HL-60 (cell line): Measurements from ENCODE around the gene ARL3.

Experiments
- DNase-seq, 2 experiments: peaks; one replicate each; pipeline ENCODE4 v3.0.0-alpha.2; 2010 to 2020; ENCODE audit warnings: low read depth in 1 of 2, low spot score in 1 of 2
- H3K27ac ChIP-seq: fragments of 250-450 bp; sonication (Bioruptor Pico); replicated peaks from 2 replicates; pipeline ENCODE4 v1.5.1; 2020; ENCODE audit warnings: mild to moderate bottlenecking, moderate library complexity
- H3K27me3 ChIP-seq: fragments of 250-450 bp; sonication (Bioruptor Pico); 2 replicates; pipeline ENCODE4 v1.5.1; 2021; ENCODE audit warnings: mild to moderate bottlenecking, moderate library complexity; ENCODE audit not compliant: insufficient read depth, poor library complexity, severe bottlenecking
- H3K4me3 ChIP-seq: replicated peaks from 2 replicates; pipeline ENCODE4 v1.5.1; 2011; ENCODE audit warnings: mild to moderate bottlenecking, control low read depth, low read length; ENCODE audit not compliant: insufficient read depth
- GABPA ChIP-seq: IDR thresholded peaks from 2 replicates; pipeline ENCODE4 v1.6.1; 2012; ENCODE audit warnings: low read depth
- POLR2AphosphoS5 ChIP-seq: IDR thresholded peaks from 2 replicates; pipeline ENCODE4 v1.6.1; 2012; ENCODE audit warnings: low read depth
- REST ChIP-seq: IDR thresholded peaks from 2 replicates; pipeline ENCODE4 v1.6.1; 2012; ENCODE audit warnings: low read depth; ENCODE audit not compliant: insufficient replicate concordance
- SPI1 ChIP-seq: IDR thresholded peaks from 2 replicates; pipeline ENCODE4 v1.6.1; 2012; ENCODE audit warnings: low read depth, mild to moderate bottlenecking, borderline replicate concordance
- TF ChIP-seq, protein P1 (sequence below): IDR thresholded peaks from one replicate; pipeline ENCODE4 v1.5.1; 2011; ENCODE audit warnings: low read length, control low read depth, inconsistent platforms; ENCODE audit not compliant: insufficient read depth

The ARL3 gene

DNA sequence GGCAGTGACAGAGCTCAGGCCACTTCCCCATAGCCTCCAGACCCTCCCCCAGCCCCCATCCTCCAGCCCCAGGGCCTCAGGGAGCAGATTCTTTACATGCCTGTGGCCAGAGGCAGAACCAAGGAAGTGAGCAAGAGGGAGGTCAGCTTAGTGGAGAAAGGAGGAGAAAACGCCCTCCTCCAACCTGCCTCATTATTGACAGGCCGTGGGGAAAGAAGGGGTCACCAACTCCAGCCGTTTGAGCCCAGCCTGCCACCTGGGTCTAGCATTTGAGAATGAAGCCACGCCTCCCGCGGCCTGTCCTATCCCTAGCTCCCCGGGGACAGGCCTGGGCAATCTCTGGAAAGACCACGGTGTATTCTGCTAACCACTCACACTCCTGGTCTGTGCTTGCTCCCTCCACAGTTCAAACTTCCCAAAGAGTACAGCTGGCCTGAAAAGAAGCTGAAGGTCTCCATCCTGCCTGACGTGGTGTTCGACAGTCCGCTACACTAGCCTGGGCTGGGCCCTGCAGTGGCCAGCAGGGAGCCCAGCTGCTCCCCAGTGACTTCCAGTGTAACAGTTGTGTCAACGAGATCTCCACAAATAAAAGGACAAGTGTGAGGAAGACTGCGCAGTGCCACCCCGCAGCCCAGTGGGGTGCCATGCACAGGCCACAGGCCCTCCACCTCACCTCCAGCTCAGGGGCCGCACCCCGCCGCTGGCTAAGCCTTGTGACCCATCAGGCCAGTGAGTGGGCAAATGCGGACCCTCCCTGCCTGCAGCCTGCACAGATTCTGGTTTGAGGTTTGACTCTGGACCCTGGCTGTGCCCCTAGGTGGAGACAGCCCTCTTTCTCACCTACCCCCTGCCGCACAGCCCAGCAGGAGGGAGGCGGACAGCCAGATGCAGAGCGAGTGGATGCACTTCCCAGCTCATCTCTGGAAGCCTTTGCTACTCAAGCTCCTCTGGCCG is 84.3 kb downstream of the ARL3 start:
- Histone ChIP-seq H3K4me3 (no peak overlapping the region), H3K27me3 (no peaks in the 10 kb centered on the region), H3K27ac (peak overlapping the region; percentile 44)
- TF ChIP-seq GABPA (no peak), REST (no peak), POLR2AphosphoS5 (no peak), SPI1 (peak; percentile 38; the same call in 1 of the 2 replicates)
- TF ChIP-seq, protein P1, sequence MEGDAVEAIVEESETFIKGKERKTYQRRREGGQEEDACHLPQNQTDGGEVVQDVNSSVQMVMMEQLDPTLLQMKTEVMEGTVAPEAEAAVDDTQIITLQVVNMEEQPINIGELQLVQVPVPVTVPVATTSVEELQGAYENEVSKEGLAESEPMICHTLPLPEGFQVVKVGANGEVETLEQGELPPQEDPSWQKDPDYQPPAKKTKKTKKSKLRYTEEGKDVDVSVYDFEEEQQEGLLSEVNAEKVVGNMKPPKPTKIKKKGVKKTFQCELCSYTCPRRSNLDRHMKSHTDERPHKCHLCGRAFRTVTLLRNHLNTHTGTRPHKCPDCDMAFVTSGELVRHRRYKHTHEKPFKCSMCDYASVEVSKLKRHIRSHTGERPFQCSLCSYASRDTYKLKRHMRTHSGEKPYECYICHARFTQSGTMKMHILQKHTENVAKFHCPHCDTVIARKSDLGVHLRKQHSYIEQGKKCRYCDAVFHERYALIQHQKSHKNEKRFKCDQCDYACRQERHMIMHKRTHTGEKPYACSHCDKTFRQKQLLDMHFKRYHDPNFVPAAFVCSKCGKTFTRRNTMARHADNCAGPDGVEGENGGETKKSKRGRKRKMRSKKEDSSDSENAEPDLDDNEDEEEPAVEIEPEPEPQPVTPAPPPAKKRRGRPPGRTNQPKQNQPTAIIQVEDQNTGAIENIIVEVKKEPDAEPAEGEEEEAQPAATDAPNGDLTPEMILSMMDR = no peak
- DNase-seq = peak in 1 of 2 experiments; percentile 59

- Histone ChIP-seq H3K27ac (no peak overlapping the region), H3K27me3 (no peaks in the 10 kb centered on the region), H3K4me3 (no peak overlapping the region)
- TF ChIP-seq POLR2AphosphoS5 (no peak), SPI1 (no peak), REST (no peak), GABPA (no peak)
- TF ChIP-seq, protein P1 = no peak
- DNase-seq = no peak
Observed at GRCh38 chr10:102628451-102628911, 85.7 kb downstream of the ARL3 start.

GRCh38 chr10:102627736-102628293 is 86.4 kb downstream of the ARL3 start:
- no peak overlapping the region for H3K4me3 ChIP-seq
- no peak overlapping the region for H3K27ac ChIP-seq
- H3K27me3 ChIP-seq = no peaks in the 10 kb centered on the region
- no peak for DNase-seq
- TF ChIP-seq POLR2AphosphoS5 (no peak), GABPA (no peak), SPI1 (no peak)
- TF ChIP-seq, protein P1 = no peak
